ENCODE results near the gene ZNF100. TPM values are rescaled to one million over a fixed set of nuclear protein-coding genes. Genes with fewer than 3 reads are reported as not detected.
"Not testable (repeated sequence)": the region's sequence is repeated elsewhere in the genome, so short reads cannot be mapped to it uniquely, and the experiment has no call there.

The ZNF100 gene
- total RNA-seq, 2 donors from 2014 or later = 9.7 to 16.0 TPM

GRCh38 chr19:21749090-21749489 is 18.3 kb downstream of the ZNF100 start:
- Histone ChIP-seq H3K4me1 (no peaks in the 10 kb centered on the region), H3K27me3 (no peaks in the 10 kb centered on the region), H3K36me3 (peaks cover 3% of the 10 kb centered on the region), H3K9me3 (no peaks in the 10 kb centered on the region), H3K4me3 (no peak overlapping the region), H3K9ac (ENCODE audit: low read depth in 2 of 2, low read length in 2 of 2) (no peak overlapping the region), H3K27ac (no peak overlapping the region)
- DNase-seq = no peak
- TF ChIP-seq CTCF (IDR thresholded peaks at IDR 0.05) = no peak
- intact Hi-C loops (cut with DNase I) = no loop called here

DNA sequence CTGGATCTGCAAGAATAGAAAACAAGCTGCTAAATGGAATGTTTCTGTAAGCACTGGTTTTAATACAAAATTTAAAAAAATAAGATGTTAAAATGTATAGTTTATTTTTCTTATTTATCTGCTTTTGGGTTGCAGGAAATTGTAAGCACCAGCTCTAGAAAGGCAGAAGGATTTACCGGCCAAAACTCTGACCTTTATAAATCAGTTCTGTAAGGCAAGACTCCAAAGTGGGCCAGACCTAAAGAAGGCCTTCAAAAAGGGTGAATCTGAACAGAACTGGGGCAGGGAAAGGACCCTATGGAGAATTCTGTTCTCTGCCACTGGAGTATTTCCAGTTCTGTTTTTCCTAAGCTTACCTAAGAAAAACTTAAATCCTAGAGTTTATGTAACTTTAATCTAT is 19.3 kb downstream of the ZNF100 start:
- no peak for TF ChIP-seq CTCF (IDR thresholded peaks at IDR 0.05)
- H3K27me3 ChIP-seq = no peaks in the 10 kb centered on the region
- no peaks in the 10 kb centered on the region for H3K4me1 ChIP-seq
- no peak for DNase-seq
- H3K9ac ChIP-seq (ENCODE audit: low read depth in 2 of 2, low read length in 2 of 2) = no peak overlapping the region
- no peaks in the 10 kb centered on the region for H3K9me3 ChIP-seq
- peaks cover 2% of the 10 kb centered on the region for H3K36me3 ChIP-seq
- intact Hi-C loops (cut with DNase I) = no loop called here
- no peak overlapping the region for H3K27ac ChIP-seq
- H3K4me3 ChIP-seq = no peak overlapping the region

GRCh38 chr19:21740559-21740958 is 26.8 kb downstream of the ZNF100 start:
- Histone ChIP-seq H3K9ac (ENCODE audit: low read depth in 2 of 2, low read length in 2 of 2) (no peak overlapping the region), H3K4me1 (no peaks in the 10 kb centered on the region), H3K27me3 (no peaks in the 10 kb centered on the region), H3K4me3 (no peak overlapping the region), H3K27ac (no peak overlapping the region), H3K36me3 (no peaks in the 10 kb centered on the region), H3K9me3 (no peaks in the 10 kb centered on the region)
- intact Hi-C loops (cut with DNase I) = no loop called here
- TF ChIP-seq CTCF (IDR thresholded peaks at IDR 0.05) = no peak
- no peak for DNase-seq

DNA sequence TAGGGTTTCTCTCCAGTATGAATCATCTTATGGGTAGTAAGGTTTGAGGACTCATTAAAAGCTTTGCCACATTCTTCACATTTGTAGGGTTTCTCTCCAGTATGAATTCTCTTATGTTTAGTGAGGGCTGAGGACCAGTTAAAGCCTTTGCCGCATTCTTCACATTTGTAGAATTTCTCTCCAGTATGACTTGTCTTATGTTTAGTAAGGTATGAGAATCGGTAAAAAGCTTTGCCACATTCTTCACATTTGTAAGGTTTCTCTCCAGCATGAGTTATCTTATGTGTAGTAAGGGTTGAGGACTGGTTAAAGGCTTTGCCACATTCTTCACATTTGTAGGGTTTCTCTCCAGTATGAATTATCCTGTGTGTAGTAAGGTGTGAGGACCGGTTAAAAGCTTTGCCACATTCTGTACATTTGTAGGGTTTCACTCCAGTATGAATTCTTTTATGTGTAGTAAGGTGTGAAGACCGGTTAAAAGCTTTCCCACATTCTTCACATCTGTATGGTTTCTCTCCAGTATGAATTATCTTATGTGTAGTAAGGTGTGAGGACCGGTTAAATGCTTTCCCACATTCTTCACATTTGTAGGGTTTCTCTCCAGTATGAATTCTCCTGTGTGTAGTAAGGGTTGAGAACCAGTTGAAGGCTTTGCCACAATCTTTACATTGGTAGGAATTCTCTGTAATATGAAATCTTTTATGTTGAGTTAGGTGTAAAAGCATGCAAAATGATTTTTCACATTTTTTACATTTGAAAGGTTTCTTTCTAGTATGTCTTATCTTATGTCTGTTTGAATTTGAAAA is 40.2 kb downstream of the ZNF100 start:
- H3K27me3 ChIP-seq; intact Hi-C loops (cut with DNase I); DNase-seq; H3K27ac ChIP-seq; H3K4me3 ChIP-seq; H3K9ac ChIP-seq (ENCODE audit: low read depth in 2 of 2, low read length in 2 of 2); H3K4me1 ChIP-seq; H3K9me3 ChIP-seq: not testable (repeated sequence)
- H3K36me3 ChIP-seq = peaks cover 11% of the 10 kb centered on the region

DNA sequence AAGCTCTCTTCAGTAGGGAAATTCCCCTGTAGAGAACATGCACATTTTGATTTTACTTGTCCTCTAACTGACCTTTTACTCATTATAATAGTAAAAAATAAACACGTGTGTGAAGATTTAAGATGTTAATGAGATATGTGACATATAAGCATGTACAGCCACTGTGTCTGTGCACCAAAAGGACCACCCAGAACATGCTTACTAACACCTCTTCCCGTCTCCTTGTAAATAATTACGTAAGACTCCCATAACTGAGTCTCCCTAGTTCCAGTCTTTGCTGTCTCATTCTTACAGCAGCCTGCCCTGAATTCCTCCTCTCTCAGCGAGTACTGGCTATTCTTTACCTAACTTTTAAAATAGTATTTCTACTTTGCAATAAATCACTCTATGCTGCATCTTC is 53.6 kb downstream of the ZNF100 start:
- Histone ChIP-seq H3K4me1 (no peaks in the 10 kb centered on the region), H3K9me3 (no peaks in the 10 kb centered on the region), H3K4me3 (no peak overlapping the region), H3K9ac (ENCODE audit: low read depth in 2 of 2, low read length in 2 of 2) (no peak overlapping the region), H3K27me3 (no peaks in the 10 kb centered on the region), H3K27ac (no peak overlapping the region), H3K36me3 (no peaks in the 10 kb centered on the region)
- intact Hi-C loops (cut with DNase I) = no loop called here
- DNase-seq = no peak
- no peak for TF ChIP-seq CTCF (IDR thresholded peaks at IDR 0.05)

DNA sequence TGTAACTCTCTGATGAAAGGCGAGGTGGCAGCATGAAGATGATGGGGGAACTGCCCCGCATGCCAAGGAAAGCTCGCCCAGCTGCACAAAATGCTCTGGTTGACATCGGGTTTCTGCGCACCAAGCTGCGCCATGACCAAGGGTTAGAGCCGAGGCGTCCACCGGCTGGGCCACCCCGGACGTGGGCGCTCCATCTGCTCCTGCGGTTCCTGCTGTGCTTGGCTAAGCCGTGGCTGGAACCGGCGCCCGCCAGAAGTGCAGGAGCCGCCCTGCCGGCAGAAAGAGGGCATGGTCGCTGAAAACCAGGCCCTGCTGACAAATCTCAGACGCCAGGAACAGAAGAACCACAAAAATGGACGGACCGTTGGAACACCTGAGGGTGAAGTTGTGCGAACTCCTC is 57.9 kb downstream of the ZNF100 start:
- Histone ChIP-seq H3K9me3 (no peaks in the 10 kb centered on the region), H3K27me3 (no peaks in the 10 kb centered on the region), H3K4me3 (no peak overlapping the region), H3K9ac (ENCODE audit: low read depth in 2 of 2, low read length in 2 of 2) (no peak overlapping the region), H3K4me1 (no peaks in the 10 kb centered on the region), H3K27ac (no peak overlapping the region), H3K36me3 (no peaks in the 10 kb centered on the region)
- intact Hi-C loops (cut with DNase I) = no loop called here
- DNase-seq = no peak
- no peak for TF ChIP-seq CTCF (IDR thresholded peaks at IDR 0.05)

GRCh38 chr19:21707878-21708277 is 59.5 kb downstream of the ZNF100 start:
- H3K27me3 ChIP-seq; H3K9me3 ChIP-seq; H3K4me1 ChIP-seq; H3K9ac ChIP-seq (ENCODE audit: low read depth in 2 of 2, low read length in 2 of 2); H3K27ac ChIP-seq; intact Hi-C loops (cut with DNase I); DNase-seq; H3K36me3 ChIP-seq; H3K4me3 ChIP-seq: not testable (repeated sequence)
